ENCODE data around the gene MRAP. TPM values are rescaled to one million over a fixed set of nuclear protein-coding genes. Genes with fewer than 3 reads are reported as not detected.

Gene MRAP
- total RNA-seq, 1 donor = not detected

DNA sequence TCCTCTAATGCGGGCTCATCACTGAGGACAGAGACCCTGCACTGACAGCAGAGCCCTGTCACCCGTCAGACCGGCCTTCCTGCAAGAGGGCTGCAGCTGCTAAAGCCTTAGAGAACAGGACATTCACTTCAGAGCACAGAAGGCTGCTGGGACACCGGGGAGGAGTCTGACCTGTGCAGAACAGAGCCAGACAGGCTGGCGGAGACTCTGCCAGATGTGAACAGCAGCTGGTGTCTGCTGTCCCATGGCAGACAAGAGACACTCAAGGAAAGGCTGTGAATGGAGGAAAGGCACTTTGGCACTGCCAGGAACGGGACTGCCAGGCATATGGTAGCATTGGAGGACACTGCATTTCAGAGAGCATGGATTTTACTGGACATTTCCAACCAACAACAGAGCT is 21.4 kb downstream of the MRAP start:
- no peak overlapping the region for H3K4me3 ChIP-seq (ENCODE audit: low read depth, low read length)
- DNase-seq (ENCODE audit: low read depth) = no peak
- TF ChIP-seq, protein P1, sequence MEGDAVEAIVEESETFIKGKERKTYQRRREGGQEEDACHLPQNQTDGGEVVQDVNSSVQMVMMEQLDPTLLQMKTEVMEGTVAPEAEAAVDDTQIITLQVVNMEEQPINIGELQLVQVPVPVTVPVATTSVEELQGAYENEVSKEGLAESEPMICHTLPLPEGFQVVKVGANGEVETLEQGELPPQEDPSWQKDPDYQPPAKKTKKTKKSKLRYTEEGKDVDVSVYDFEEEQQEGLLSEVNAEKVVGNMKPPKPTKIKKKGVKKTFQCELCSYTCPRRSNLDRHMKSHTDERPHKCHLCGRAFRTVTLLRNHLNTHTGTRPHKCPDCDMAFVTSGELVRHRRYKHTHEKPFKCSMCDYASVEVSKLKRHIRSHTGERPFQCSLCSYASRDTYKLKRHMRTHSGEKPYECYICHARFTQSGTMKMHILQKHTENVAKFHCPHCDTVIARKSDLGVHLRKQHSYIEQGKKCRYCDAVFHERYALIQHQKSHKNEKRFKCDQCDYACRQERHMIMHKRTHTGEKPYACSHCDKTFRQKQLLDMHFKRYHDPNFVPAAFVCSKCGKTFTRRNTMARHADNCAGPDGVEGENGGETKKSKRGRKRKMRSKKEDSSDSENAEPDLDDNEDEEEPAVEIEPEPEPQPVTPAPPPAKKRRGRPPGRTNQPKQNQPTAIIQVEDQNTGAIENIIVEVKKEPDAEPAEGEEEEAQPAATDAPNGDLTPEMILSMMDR (IDR thresholded peaks at IDR 0.05; ENCODE audit: insufficient read depth, low read length) = no peak

DNA sequence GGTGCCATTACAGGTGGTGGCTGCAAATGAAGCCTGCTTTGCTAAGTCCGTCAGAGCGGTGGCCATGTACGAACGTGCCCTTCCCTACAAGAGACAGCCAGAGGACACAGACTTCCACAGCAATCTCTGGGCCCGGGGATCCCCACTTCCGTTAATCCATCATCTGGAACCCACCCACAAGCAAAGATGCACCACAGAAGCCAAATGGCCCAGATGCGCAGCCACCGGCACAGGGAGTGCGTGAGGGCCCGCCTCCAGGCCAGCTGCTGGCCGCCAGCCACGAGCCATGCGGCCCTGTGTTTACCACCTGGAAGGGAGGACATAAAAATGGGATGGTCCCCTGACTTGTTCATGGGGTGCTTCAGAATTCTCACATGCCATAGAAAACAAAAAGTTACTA is 22.1 kb downstream of the MRAP start:
- DNase-seq (ENCODE audit: low read depth) = no peak
- TF ChIP-seq, protein P1 (IDR thresholded peaks at IDR 0.05; ENCODE audit: insufficient read depth, low read length) = no peak
- no peak overlapping the region for H3K4me3 ChIP-seq (ENCODE audit: low read depth, low read length)

DNA sequence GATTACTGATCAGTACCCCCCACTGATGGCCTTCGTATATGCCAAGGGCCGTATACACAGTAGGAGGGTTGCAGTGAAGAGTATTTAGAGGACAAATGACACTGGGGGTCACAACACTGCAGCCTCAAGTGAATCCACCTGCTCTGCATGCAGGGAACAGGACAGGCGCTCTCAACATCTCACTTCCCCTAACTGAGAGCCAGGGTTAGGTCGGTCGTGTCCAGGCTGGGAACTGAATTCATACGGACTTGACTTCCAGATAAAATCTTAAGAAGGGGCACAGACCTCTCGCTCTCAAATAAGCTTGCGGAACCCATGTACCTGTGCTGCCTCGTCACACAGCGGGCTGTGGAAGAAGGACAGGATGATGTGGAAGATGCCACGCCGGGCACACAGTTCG is 22.8 kb downstream of the MRAP start:
- TF ChIP-seq, protein P1 (IDR thresholded peaks at IDR 0.05; ENCODE audit: insufficient read depth, low read length) = no peak
- H3K4me3 ChIP-seq (ENCODE audit: low read depth, low read length) = no peak overlapping the region
- no peak for DNase-seq (ENCODE audit: low read depth)

DNA sequence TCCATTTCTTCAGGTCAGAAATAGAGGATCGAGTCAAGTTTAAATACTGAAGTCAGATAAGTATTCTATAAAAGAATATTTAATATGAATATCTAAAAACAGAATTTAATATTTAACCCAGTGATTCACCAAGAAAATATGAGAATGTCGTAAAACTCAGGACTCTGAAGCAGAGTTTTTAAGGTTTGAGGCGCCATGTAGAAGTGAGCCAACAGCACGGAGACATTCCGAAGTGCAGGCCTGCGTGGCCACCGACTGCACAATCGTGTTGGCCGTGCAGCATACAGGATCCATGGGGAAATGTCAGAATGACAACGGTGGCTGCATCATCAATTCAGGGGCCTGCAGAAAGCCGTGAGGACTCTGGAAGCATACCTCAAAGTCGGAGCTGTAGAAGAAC is 23.4 kb downstream of the MRAP start:
- DNase-seq (ENCODE audit: low read depth) = no peak
- H3K4me3 ChIP-seq (ENCODE audit: low read depth, low read length) = no peak overlapping the region
- TF ChIP-seq, protein P1 (IDR thresholded peaks at IDR 0.05; ENCODE audit: insufficient read depth, low read length) = no peak

DNA sequence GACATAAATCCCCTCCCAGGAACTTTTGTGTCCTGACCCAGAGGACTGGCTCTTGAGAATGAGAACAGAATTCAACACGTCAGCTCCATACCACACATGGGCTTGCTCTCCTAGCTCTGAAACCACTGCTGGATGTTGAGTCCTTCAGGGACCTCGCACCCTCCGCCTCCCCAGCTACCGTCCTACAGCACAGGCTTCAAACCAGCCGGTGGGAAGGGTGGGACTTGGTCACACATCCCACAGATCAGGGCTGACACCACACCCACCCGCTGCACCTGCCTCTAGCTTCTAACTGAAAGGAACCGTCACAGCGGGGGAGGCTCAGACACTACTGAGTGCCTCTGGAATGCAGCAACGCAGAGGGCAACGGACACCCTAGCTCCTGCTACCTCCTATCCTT is 24.0 kb downstream of the MRAP start:
- DNase-seq (ENCODE audit: low read depth) = no peak
- TF ChIP-seq, protein P1 (IDR thresholded peaks at IDR 0.05; ENCODE audit: insufficient read depth, low read length) = no peak
- H3K4me3 ChIP-seq (ENCODE audit: low read depth, low read length) = no peak overlapping the region

DNA sequence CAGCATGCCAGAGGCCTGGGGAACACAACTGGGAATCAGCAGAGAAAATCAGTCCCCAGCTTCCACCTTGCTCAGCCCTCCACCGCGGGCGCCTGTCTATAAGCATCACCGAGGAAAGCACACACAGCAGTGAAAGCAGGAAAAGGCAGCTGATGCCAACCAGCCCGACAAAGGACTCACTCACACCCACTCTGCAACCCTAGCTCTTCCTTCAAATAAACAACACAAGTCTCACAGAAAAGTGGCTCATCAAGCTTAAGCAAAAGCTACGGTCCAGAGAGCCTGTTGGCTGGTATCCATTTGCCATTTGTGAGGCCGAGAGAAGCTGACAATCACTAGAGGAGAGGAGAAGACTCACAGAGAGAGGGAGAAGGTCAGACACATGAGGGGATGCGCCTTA is 27.1 kb downstream of the MRAP start:
- TF ChIP-seq, protein P1 (IDR thresholded peaks at IDR 0.05; ENCODE audit: insufficient read depth, low read length) = no peak
- no peak overlapping the region for H3K4me3 ChIP-seq (ENCODE audit: low read depth, low read length)
- no peak for DNase-seq (ENCODE audit: low read depth)

DNA sequence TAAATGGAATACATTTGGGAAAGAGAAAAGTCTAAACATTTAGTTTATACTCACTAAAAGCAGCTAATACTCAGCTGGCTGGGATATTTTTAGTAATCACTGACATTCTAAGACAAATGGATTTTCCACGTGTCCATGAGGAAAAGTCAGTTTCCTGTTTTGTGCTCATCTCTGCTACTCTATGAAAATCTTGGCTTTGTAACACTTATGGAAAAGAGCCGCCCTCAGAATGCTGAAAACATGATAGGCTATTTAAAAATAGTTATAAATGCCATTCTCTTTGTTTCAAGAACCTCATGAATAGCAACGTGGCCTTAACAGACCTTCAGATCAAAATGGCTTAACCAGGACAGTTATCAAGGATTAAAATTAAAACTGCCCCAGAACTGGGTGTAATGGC is 29.9 kb downstream of the MRAP start:
- TF ChIP-seq, protein P1 (IDR thresholded peaks at IDR 0.05; ENCODE audit: insufficient read depth, low read length) = no peak
- H3K4me3 ChIP-seq (ENCODE audit: low read depth, low read length) = no peak overlapping the region
- DNase-seq (ENCODE audit: low read depth) = peak; percentile 77
